SKM-1 treated with dmso at 0.1 percent for 144 hours (cell line): ENCODE measurements around the gene DMD.
"Not testable (repeated sequence)": the region's sequence is repeated elsewhere in the genome, so short reads cannot be mapped to it uniquely, and the experiment has no call there.

ENCODE experiments used
- DNase-seq: peaks from one replicate; lab custom pipeline; 2025; ENCODE audit not compliant: unreplicated experiment; lab: John Stamatoyannopoulos, UW

The DMD gene

GRCh38 chrX:32087663-32088062, 1123.7 kb downstream of the DMD start:
- no peak for DNase-seq

GRCh38 chrX:32084757-32085156, 1126.6 kb downstream of the DMD start:
- DNase-seq = no peak

- DNase-seq = no peak
Observed at GRCh38 chrX:32048285-32048684, 1163.1 kb downstream of the DMD start.

GRCh38 chrX:32045149-32045548, 1166.2 kb downstream of the DMD start:
- DNase-seq = no peak

- no peak for DNase-seq
Observed at GRCh38 chrX:32041181-32041580, 1170.2 kb downstream of the DMD start.

- DNase-seq = no peak
Observed at GRCh38 chrX:32026772-32027171, 1184.6 kb downstream of the DMD start.

GRCh38 chrX:32024072-32024471, 1187.3 kb downstream of the DMD start:
- no peak for DNase-seq

- DNase-seq = no peak
Observed at GRCh38 chrX:32016195-32016594, 1195.2 kb downstream of the DMD start.

- no peak for DNase-seq
Observed at GRCh38 chrX:32010948-32011347, 1200.4 kb downstream of the DMD start.

- DNase-seq = no peak
Observed at GRCh38 chrX:32010212-32010611, 1201.1 kb downstream of the DMD start.

- DNase-seq = no peak
Observed at GRCh38 chrX:31993637-31994036, 1217.7 kb downstream of the DMD start.

- DNase-seq = no peak
Observed at GRCh38 chrX:31988975-31989374, 1222.4 kb downstream of the DMD start.

GRCh38 chrX:31981546-31982062, 1229.7 kb downstream of the DMD start:
- DNase-seq = no peak

GRCh38 chrX:31969714-31970113, 1241.6 kb downstream of the DMD start:
- no peak for DNase-seq

GRCh38 chrX:31962256-31962655, 1249.1 kb downstream of the DMD start:
- DNase-seq = no peak

- DNase-seq = no peak
Observed at GRCh38 chrX:31934842-31935370, 1276.4 kb downstream of the DMD start.

- DNase-seq = no peak
Observed at GRCh38 chrX:31934015-31934414, 1277.3 kb downstream of the DMD start.

- DNase-seq = no peak
Observed at GRCh38 chrX:31932769-31933168, 1278.6 kb downstream of the DMD start.

GRCh38 chrX:31932320-31932719, 1279.0 kb downstream of the DMD start:
- not testable (repeated sequence) for DNase-seq

- DNase-seq = no peak
Observed at GRCh38 chrX:31931225-31931624, 1280.1 kb downstream of the DMD start.

- DNase-seq = no peak
Observed at GRCh38 chrX:31929366-31929765, 1282.0 kb downstream of the DMD start.

- DNase-seq = no peak
Observed at GRCh38 chrX:31921236-31921635, 1290.1 kb downstream of the DMD start.

- DNase-seq = no peak
Observed at GRCh38 chrX:31909850-31910572, 1301.3 kb downstream of the DMD start.
